Measurements from ENCODE around the gene NAT14.

NAT14 gene

DNA sequence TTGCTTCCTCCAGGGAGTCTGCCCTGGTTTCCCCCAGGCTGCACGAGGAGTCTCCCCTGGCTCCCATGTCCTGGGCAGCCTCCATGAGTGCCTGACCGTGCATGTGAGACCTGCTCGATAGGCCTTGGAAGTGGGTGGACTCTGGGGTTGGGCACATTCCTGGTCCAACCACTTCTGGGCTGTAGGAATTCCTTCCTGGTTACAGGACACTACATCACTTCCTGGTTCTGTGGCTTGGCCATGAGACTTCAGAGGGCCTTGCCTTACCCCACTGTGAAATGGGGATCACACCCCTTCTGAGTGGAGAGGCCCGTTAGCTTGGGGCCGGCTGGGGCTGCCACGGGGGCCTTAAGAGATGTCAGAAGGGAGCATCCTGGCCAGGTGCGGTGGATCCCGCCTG, 12.5 kb upstream of the NAT14 start:
- DNase-seq, result no peak

DNA sequence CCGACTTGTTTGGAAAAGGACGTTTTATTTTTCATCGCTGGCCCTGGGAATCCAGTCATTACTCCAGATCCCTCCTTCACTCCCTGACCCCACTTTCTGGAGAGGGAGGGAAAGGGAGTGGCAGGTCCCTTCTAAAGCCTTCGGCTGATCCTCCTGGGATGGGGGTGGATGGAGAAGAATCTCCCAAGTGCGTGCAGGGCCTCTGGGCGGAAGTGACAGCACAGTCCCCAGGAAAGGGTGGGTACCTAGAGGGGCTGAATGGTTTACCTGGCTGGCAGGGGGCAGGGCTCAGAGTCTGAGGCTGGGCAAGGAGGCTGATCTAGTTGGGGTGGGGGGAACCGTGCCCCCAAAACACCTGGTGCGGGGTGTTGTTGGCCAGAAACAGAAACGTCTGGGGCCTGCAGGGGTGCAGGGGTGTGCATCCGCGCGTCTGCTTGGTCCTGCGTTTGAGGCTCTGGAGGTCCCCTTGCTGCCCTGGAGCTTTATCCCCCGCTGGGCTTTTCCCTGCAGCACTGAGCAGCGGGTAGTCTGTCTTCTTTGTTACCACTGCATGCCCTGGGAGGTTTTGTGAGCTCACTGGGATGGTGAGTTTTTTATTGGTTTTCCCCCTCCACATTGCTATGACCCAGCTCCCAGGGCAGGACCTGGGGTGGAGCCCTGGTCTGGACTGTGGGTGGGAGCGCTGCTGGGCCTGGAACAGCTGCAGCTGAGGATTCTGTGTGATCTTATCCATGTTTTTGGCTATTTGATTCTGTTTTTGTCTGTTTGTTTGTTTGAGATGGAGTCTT, 11.6 kb upstream of the NAT14 start:
- no peak for DNase-seq

DNA sequence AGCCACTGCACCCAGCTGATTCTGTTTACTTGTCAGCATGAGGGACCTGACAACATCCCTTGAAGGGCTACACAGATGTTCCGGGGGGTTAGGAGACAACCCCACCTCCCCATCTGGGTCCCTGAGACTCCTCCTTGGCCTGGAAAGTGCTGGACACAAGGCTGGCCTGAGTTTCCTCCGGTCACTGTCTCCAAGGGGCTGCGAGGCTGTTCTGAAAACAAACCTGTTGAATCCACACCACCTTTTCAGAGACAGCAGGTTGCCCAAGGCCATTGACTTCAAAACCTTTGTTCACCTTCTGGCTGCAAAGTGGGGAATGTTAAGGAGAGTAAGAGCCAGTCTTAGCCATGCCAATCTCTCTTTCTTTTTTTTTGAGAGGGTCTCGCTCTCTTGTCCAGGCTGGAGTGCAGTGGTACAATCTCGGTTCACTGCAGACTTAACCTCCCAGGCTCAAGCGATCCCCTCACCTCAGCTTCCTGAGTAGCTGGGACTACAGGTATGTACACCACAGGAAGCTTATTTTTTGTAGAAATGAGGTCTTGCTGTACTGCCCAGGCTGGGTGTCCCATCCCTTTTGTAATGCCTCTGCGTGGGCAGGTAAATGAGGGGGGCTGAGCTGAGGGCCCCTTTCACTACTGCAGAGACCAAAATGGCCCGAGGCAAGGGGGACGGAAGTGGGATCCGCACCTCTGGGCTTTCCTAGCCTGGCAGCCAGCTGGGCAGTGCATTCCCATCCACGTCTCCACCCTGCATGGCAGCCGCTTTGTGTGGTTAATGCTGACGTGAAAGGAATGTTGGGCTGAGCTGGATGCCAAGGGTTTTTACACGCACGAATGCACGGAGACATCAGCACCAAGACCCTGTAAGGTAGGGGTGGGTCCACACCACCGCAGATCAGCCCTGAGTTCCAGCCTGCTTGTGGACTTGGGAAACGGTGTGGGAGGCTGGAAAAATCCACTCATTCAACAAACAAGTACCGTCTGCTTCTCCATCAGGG, 10.4 kb upstream of the NAT14 start:
- no peak for DNase-seq

DNA sequence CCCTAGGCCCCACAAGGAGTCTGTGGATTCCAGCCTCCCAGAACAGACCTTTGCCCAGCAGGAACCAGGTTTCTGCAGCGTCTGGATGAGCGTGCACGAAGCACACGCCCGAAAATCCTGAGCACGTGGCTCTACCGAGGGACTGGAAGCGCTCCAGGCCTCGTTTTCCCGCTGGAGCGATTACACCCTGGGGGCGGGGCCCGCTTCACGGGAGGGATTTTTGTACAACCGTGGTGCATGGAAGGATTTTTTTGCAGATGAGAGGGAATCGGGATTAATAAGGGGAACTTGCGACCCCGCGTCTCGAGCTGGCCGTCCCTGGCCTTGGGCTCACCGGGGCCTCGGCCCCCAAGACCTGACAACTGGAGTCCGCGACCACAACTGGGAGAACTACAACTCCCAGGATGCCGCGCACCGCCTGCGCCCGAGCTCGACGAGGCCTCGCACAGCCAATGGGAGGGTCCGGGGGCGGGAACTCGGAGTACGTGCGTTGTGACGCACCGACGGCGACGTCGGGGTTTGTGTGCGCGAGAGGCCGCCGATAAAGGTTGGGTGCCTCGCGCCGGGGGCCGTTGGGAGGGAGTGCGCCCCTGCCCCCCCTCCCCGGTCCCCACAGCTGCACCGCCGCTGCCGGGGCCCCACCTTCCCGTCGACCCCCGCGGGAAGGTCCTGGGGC, 8.8 kb upstream of the NAT14 start, which contains the start of gene ZNF628:
Gene ZNF628, plus strand, starts transcription at position 518 of the 676 bp plus-strand sequence. CDS start 3,294 bp downstream, outside the sequence.
- DNase-seq, result peak; percentile 98

DNA sequence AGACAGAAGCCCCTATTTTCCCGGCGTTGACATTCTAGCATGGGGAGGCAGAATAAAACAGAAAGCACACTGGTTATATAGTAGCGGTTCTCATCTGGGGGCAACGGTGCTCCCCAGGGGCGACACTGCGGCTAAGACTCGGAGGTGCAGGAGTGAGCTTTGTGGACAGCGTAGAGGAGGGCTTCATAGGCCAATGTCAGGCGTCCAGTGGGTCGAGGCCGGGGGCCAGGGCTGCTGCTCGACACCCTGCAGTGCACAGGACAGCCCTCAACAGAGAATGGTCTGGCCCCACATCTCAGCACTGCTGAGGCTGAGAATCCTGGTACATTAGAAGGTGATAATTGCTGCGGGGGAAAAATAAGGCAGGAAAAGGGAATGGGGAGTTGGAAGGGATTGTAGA, 7.1 kb upstream of the NAT14 start:
- DNase-seq, result no peak

DNA sequence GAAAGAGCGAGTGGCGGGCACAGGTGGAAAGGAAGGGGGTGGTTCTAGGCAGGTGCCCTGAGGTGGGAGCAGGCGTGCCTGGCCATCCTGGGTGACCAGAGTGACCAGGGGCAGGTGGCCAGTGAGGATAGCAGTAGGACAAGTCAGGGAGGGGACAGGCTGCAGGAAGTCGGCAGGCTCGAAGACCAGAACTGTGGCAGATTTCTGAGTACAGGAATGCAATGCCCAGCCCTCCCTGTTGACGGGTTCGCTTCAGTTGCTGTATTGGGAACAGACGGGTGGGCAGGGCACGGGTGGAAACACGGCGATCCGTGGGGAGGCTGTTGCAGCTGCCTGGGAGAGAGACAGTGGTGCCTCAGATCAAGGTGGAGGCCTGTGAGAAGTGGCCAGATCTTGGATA, 6.6 kb upstream of the NAT14 start:
- no peak for DNase-seq

DNA sequence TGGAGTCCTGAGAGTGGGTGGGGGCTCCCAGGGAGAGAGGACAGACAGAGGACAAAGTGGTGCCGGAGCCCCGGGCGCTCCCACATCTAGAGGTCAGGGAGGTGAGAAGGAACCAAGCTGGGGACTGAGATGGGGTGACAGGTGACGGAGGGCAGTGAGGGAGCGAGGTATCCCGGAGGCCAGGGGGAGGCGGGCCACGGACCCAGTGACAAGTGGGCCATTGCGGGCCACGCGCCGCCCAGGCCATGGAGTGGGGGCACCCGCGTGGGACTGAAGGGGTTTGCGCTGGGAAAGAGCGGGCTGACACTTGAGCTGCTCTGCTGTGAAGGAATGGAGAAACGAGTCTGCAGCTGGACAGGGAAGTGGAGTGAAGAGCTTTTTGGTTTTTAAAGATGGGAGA, 5.9 kb upstream of the NAT14 start:
- no peak for DNase-seq

DNA sequence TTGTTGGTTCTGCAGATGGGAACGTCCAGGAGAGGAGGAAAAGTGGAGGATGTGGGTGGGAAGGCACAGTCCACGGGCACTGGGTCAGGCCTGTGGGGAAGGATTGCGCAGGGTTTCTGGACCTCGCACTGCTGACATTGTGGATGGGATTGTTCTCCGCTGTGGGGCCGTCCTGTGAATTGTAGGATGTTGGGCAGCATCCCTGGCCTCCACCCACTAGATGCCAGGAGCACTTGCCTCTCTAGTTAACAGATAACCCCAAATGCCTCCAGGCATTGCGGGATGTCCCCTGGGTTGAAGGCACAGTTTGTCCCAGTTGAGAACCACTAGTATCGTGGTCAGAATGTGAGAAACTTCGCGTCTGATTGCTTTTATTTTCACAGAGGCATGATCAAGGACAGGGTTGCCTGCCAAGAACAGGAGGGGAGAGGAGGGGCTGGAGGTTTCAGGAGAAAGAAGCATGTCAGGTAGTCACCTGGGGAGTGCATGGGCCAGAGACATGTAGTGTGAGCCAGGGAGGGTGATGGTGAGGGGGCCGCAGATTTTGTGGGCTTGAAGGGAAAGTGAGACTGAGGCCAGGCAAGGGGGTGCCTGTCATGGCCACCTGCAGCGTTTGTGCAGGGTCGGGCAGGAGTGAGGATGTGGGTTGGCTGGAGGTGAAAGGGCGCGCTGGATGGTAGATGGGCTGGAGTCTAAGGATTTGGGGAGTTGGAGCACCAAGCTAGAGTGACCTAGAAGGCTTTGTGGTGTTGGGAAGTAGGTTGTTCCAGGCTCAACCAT, 5.3 kb upstream of the NAT14 start:
- DNase-seq, result no peak

DNA sequence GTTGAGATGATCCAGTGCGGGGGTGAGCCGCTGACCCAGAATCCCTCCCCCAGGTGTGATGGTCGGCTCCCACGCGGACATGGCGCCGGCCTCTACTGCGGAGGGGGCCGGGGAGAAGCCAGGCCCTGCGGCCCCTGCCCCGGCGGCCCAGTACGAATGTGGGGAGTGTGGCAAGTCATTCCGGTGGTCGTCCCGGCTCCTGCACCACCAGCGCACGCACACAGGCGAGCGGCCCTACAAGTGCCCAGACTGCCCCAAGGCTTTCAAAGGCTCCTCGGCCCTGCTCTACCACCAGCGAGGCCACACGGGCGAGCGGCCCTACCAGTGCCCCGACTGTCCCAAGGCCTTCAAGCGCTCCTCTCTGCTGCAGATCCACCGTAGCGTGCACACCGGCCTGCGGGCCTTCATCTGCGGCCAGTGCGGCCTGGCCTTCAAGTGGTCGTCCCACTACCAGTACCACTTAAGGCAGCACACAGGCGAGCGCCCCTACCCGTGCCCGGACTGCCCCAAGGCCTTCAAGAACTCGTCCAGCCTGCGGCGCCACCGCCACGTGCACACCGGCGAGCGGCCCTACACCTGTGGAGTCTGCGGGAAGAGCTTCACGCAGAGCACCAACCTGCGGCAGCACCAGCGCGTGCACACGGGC, 3.7 kb upstream of the NAT14 start:
- no peak for DNase-seq

DNA sequence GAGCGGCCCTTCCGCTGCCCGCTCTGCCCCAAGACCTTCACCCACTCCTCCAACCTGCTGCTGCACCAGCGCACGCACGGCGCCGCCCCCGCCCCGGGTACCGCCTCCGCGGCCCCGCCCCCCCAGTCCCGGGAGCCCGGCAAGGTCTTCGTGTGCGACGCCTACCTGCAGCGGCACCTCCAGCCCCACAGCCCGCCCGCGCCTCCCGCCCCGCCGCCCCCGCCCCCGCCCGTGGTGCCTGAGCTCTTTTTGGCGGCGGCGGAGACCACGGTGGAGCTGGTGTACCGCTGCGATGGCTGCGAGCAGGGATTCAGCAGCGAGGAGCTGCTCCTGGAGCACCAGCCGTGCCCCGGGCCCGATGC, 3.2 kb upstream of the NAT14 start:
- DNase-seq, result no peak

DNA sequence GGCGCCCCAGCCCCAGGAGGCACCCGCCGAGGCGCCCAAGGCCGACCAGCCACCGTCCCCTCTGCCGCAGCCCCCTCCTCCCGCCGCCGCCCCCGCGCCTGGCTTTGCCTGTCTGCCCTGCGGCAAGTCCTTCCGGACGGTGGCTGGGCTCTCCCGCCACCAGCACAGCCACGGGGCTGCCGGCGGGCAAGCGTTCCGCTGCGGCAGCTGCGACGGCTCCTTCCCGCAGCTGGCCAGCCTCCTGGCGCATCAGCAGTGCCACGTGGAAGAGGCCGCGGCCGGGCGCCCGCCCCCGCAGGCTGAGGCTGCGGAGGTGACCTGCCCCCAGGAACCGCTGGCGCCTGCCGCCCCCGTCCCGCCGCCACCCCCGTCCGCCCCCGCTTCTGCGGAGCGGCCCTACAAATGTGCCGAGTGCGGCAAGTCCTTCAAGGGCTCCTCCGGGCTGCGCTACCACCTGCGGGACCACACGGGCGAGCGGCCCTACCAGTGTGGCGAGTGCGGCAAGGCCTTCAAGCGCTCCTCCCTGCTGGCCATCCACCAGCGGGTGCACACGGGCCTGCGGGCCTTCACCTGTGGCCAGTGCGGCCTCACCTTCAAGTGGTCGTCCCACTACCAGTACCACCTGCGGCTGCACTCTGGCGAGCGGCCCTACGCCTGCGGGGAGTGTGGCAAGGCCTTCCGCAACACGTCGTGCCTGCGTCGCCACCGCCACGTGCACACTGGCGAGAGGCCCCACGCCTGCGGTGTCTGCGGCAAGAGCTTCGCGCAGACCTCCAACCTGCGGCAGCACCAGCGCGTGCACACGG, 2.6 kb upstream of the NAT14 start:
- no peak for DNase-seq

DNA sequence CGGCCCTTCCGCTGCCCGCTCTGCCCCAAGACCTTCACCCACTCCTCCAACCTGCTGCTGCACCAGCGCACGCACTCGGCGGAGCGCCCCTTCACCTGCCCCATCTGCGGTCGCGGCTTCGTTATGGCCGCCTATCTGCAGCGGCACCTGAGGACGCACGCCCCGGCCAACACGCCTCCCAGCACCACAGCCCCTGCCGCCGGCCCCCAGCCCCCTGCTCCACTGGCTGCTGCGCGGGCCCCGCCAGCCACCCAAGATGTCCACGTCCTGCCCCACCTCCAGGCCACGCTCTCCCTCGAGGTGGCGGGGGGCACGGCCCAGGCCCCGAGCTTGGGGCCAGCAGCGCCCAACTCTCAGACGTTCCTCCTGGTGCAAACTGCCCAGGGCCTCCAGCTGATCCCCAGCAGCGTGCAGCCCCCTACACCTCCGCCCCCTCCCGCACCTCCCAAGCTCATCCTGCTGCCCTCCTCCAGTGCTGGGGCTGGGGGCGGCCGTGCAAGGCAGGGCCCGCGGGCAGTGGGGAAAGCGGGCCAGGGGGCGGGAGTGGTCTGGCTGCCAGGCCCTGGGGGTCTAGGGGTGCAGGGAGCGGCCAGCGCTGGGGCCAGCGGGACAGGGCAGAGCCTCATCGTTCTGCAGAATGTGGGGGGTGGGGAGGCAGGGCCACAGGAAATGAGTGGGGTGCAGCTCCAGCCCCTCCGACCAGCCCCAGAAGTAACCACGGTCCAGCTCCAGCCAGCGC, 1.9 kb upstream of the NAT14 start:
- no peak for DNase-seq

DNA sequence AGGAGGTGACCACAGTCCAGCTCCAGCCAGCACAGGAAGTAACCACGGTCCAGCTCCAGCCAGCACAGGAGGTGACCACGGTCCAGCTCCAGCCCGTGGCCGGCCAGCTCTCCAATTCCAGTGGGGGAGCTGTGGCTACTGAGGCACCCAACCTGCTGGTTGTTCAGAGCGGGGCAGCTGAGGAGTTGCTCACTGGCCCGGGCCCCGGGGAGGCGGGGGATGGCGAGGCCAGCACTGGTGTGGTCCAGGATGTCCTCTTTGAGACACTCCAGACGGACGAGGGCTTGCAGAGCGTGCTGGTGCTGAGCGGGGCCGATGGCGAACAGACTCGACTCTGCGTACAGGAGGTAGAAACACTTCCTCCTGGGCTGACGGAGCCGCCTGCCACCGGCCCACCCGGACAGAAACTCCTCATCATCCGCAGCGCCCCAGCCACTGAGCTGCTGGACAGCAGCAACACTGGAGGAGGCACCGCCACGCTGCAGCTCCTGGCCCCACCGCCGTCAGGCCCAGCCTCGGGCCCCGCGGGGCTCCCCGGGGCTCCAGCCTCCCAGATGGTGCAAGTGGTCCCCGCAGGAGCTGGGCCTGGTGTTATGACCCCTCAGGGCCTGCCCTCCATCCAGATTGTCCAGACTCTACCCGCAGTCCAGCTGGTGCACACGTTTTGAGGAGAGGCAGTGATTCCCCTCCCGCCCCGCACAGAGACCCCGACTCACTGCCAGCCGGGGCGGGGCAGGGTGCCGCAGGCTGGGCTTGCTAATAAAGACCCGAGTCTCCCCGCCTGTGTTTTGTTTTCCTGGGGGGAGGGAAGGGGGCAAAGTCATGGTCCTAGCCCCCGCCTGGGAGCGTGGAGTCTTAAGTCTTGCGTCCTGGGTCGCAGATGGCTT, 1.0 kb upstream of the NAT14 start:
- DNase-seq, result no peak

DNA sequence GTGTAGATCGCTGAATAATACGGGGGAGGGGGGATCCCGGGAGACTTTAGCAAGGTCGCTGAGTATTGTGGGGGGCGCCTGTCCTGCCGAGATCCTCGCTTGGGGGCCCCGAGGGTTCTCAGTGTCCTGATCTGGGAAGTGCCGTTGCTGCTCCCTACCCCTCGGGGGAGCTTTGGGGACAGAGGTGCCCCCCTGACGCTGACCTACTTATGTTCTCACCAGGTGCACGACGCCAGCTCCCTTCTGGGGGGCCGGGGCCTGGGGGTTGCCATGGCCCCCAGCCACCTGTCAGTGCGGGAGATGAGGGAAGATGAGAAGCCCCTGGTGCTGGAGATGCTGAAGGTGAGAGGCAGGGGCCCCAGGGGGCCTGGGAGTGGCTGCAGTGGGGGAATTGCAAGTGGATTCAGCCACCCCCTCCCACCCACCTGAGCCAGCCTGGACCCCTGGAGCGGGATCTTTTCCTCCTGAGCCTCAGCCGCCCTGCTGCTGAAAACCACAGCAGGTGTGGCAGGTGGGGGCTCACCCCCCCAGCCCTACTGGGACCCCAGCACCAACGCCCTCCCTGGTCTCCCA, 537 bp downstream of the NAT14 start:
- no peak for DNase-seq

DNA sequence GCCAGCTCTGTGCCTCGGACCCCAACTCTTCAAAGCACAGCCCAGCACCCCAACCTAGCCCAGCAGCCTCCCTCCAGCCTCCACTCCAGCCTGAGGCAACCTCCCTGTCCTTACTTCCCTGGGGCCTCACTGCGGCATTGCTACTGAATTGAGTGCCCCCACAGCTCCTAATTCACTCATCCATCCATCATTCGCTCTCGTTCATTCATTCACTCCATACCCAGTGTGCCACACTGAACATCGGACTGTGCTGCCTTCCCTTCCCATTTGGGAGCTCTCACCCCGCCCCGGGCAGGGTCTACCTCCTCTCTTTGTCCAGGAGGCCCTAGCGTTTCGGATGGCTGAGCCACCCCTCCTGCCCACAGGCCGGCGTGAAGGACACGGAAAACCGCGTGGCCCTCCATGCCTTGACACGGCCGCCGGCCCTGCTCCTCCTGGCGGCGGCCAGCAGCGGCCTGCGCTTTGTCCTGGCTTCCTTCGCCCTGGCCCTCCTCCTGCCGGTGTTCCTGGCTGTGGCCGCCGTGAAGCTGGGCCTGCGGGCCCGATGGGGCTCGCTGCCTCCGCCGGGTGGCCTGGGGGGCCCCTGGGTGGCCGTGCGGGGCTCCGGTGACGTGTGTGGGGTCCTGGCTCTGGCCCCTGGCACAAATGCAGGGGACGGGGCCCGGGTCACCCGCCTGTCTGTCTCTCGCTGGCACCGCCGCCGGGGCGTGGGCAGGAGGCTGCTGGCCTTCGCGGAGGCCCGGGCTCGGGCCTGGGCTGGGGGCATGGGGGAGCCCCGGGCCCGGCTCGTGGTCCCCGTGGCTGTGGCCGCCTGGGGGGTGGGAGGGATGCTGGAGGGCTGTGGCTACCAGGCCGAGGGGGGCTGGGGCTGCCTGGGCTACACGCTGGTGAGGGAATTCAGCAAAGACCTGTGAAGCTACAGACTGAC, 1.3 kb downstream of the NAT14 start:
- no peak for DNase-seq

DNA sequence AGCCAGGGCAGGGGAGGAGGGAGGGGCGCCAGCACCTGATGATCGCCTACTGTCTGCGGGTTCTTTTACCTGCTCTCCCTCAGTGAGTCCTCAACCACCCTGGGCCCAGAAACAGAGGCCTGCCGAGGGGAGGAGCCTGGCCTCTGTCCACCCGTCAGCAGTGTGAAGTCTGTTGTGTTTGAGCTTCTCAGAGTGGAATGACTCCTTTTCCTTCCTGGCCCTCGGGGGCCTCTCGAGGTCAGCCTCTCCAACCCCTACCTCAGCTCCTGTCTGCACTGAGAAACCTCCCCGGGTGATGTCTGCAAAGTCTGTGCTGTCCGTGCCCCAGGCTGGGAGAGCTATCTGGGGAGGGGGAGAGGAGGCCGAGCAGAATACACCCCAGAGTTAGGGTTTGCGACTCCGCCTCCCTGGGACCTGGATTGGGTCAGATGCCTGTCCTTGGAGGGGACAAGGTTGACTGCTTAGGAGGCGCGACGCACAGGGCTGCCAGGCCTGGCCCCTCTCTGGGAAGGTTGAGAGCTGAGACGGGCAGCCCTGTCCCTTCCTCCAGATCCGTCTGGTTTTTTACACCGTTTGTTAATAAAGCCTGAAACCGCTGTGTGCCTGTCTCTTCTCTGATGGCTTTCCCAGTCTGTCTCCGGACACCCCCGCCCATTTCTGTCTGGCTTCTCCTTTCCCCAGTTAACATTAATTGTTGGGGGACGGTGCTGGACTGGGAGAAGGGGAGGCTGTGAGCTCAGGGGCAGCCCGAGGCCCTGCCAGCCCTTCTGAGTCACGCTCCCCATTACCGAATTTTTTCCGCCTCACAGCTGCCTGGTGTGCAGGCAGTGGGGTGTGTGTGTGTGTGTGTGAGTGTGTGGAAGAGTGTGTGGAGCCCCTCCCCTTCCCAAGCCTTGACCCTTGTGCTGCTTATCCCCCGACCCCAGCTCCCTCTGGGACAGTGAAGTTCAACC, 2.3 kb downstream of the NAT14 start:
- no peak for DNase-seq
